NB4 (cell line): ENCODE data around the gene LAMC2.
"Not testable (repeated sequence)": the region's sequence is repeated elsewhere in the genome, so short reads cannot be mapped to it uniquely, and the experiment has no call there.

Source experiments
- DNase-seq: peaks from one replicate; pipeline ENCODE4 v3.0.0; 2010; ENCODE audit warnings: low read depth
- H3K4me3 ChIP-seq: one replicate; pipeline ENCODE4 v1.5.1; 2011; ENCODE audit warnings: mild to moderate bottlenecking, low read depth, low read length, moderate library complexity
- CTCF ChIP-seq: IDR thresholded peaks from one replicate; pipeline ENCODE4 v1.5.1; 2012; ENCODE audit warnings: low read depth, low read length
- MAX ChIP-seq: IDR thresholded peaks from 2 replicates; pipeline ENCODE4 v1.6.1; 2011; ENCODE audit warnings: low read depth, low read length
- MYC ChIP-seq: IDR thresholded peaks from 2 replicates; pipeline ENCODE4 v1.6.1; 2011; ENCODE audit warnings: low read depth, low read length
- POLR2A ChIP-seq: IDR thresholded peaks from 2 replicates; pipeline ENCODE4 v1.6.1; 2011; ENCODE audit warnings: mild to moderate bottlenecking; ENCODE audit not compliant: insufficient read length; ENCODE audit errors: extremely low read depth

The LAMC2 gene

GRCh38 chr1:183273300-183273699 is 87.2 kb downstream of the LAMC2 start:
- no peak overlapping the region for H3K4me3 ChIP-seq
- DNase-seq, result no peak
- TF ChIP-seq MYC (no peak), CTCF (no peak), MAX (no peak), POLR2A (no peak)

- H3K4me3 ChIP-seq, DNase-seq: not testable (repeated sequence)
These were observed 87.9 kb downstream of the LAMC2 start for GRCh38 chr1:183273984-183274383.

GRCh38 chr1:183274836-183275235 is 88.8 kb downstream of the LAMC2 start:
- DNase-seq, result no peak
- TF ChIP-seq CTCF, result no peak
- H3K4me3 ChIP-seq, result no peak overlapping the region

GRCh38 chr1:183275322-183275721 is 89.3 kb downstream of the LAMC2 start:
- DNase-seq, result no peak
- H3K4me3 ChIP-seq, result no peak overlapping the region
- no peak for TF ChIP-seq POLR2A
- TF ChIP-seq MYC, result no peak
- no peak for TF ChIP-seq MAX
- TF ChIP-seq CTCF, result no peak

GRCh38 chr1:183276386-183277080 is 90.5 kb downstream of the LAMC2 start:
- H3K4me3 ChIP-seq, result no peak overlapping the region
- peak; percentile 87 for DNase-seq
- no peak for TF ChIP-seq MYC
- TF ChIP-seq POLR2A, result no peak
- TF ChIP-seq MAX, result no peak
- TF ChIP-seq CTCF, result no peak

GRCh38 chr1:183277821-183278738 is 92.0 kb downstream of the LAMC2 start:
- TF ChIP-seq MYC (no peak), MAX (no peak), CTCF (no peak), POLR2A (no peak)
- no peak overlapping the region for H3K4me3 ChIP-seq

More at GRCh38 chr1:183277821-183278738, 92.0 kb downstream of the LAMC2 start:
- peak; percentile 79 for DNase-seq
